COLO829 (cell line): ENCODE results near the gene KLHL10.

Experiments
- DNase-seq: peaks from one replicate; pipeline ENCODE4 v3.0.0; 2012; ENCODE audit warnings: low spot score

KLHL10 gene

DNA sequence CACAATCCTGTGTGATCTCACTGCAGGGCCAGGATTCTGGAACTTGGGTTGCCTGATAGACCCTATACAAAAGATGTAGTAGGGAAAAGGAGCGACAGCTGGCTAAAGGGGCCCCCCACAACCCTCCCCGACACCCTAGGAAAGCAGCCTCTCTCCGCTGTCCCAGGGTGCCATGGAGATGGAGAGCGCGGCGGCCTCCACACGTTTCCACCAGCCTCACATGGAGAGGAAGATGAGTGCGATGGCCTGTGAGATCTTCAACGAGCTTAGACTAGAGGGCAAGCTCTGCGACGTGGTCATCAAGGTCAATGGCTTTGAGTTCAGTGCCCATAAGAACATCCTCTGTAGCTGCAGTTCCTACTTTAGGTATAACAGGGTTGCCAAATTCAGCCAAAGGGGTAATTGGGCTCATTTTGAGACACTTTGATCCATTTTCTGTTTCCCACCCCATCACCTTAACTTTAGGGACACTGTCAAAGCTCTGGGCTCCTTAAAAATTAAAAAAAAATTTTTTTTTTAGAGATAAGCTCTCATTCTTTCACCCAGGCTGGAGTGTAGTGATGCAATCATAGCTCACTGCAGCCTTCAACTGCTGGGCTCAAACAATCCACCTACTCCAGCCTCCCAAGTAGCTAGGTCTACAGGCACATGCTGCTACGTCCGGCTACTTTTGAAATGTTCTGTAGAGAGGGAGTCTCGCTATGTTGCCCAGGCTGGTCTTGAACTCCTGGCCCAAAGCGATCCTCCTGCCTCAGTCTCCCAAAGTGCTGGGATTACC lies at the start of gene KLHL10:
KLHL10 (plus strand) TSS at position 65 of the 778 bp plus-strand sequence; CDS start at position 173, 108 bp downstream.
- DNase-seq, result no peak

DNA sequence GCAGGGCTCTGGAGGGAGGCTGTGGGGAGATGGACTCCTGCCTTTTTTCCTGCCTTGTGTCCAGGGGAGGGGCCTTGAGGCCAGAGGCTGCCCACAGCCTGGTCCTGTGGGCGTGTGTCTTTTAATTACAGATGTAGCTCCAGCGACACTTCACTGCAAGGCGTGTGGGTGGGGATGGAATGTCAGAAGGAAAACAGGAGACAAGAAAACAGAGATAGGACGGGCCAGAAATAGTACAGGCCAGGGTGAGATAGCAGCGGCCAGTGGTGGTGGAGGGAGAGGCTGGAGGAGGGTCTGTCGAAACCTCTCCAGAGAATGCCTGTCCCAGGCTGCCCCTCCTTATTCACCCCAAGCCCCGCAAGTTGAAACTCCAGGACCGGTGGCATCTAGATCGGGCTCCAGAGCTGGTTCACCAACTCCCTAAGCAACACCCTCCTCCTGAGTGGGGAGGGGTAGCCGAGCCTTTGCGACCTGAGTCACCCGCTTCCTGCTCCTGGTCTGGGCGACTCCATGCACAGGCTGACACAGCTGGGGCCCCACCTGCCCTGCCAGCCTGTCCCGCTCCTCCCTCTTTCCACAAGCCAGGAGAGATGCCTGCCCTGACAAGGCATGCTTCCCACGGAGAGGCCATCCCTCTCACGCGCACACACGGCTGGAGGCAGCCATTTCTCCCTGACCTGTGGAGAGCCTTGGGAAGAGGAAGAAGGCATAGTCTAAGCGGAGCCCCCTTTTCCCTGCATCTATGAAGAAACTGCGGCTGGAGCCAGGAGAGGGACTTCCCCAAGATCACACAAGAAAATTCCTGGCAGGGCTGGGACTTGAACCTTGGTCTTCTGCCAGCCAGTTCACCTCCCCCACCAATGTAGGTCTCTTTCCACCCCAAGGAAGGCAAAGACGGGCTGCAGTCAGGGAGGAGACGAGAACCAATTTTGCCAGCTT lies 44.5 kb upstream of the KLHL10 start:
- peak; percentile 28 for DNase-seq

DNA sequence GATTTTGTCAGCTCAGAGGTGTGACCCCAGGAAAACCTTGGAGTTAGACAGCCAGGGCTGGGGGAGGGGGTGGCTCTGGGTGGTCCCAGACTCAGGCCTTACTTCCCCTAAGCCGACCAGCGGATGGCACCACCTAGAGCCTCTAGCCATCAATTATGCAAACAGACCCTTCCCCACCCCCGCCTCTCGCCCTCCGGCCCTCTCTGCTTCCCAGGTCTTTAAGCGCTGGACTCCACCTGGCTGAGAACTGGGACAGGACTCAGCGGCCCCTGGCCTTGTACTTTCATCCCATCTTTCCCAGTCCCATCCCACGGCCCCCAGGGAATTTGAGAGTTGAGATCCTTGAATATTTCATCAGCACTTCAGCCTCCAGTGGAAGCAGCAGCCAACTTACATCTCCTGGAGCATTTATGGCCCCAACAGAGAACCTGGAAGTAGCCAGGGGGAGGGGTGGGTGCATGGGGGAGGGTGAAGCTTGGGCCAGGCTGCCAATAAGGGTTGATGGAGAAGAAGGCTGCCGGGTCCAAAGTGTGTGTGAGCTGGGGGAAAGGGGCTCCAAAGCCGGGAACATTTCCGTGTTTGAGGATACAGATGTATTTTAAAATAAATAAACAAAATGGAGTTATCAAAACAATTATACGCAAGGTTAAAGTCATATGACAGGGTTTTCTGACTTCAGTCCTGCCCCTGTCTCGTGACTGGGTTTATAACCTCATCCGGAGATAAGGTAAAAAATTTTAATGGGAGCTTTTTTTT lies 43.7 kb upstream of the KLHL10 start:
- no peak for DNase-seq

DNA sequence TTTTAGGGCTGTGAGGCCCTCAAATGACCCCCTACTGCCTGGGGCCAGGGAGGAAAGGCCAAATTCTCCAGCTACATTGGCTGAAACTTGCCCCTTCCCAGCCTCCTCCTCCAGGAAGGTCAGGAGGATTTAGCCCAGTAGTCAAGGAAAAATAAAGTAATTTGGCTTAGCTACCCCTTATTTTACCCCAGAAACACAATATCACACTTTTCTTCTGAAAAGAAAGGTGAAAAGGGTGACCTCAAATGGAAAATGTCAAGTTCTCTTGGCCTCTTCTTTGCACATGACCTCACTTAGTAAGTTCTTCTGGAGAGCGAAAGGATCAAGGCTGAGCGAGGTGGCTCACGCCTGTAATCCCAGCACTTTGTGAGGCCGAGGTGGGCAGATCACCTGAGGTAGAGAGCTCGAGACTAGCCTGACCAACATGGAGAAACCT lies 43.1 kb upstream of the KLHL10 start:
- no peak for DNase-seq

DNA sequence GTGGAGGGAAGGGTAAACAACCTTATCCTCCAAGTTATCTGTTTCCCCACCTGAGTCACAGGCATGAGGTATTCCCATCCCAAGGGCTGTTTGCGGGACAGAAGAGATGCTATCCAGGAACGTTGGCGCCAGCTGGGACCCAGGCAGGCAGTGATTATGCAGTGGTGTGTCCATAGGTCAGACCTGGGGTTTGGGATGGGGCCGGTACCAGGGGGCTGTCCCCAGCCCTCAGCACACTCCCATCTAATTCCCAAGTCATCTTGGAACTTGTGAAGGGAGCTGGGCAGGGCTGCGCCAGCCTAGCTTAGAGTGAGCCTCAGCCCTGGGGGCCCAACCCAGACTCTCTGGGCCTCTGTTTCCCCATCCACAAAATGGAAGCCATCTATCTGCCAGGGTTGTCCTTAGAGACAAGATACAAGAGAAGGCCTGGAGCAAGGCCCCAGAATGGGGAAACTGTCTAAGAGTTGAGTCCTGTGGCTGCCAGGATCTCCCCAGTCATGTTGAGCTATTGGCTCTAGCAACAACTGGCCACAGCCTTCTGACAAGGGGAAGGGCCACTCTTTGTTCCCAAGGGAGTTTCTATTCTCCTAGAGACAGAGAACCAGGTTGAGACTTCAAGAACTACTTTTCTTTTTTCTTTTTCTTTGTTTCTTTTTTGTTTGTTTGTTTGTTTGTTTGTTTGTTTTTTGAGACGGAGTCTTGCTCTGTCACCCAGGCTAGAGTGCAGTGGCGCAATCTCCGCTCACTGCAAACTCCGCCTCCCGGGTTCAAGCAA lies 41.3 kb upstream of the KLHL10 start:
- DNase-seq, result no peak

DNA sequence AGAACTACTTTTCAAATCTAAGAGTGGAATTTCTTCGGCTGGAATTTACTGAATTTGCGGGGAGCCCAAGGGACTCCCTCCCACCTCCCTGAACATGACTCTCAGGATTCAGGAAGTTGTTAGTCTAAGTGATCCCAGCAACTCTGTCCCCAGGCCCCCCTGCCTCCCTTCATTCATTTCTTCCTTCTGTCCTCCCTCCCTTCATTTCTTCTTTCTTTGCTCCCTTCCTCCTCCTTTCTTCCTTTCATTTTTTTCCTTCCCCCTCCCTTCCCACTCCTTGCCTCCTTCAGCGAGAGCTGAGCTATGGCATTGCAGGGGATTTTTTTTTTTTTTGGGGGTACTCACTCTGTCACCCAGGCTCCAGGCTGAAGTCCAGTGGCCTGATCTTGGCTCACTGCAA lies 40.2 kb upstream of the KLHL10 start:
- no peak for DNase-seq

DNA sequence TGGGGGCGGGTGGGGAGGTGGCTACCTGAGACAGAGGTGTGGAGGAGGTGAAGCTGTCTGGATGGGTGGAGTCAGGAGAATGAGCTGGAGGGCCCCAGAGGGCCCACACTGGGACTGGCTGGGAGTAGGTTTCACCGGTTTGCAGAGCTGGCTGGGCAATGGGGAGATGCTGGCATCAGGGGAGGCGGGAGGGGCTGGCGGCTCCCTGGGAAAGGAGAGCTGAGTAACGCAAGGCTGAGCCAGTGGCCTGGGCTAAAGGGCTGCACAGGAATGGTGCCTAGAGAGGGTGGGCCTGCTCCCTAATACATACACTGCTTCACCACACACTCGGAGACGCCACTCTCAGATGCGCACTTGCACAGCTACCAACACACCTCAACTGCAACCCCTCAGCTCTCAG lies 38.3 kb upstream of the KLHL10 start:
- DNase-seq, result no peak

DNA sequence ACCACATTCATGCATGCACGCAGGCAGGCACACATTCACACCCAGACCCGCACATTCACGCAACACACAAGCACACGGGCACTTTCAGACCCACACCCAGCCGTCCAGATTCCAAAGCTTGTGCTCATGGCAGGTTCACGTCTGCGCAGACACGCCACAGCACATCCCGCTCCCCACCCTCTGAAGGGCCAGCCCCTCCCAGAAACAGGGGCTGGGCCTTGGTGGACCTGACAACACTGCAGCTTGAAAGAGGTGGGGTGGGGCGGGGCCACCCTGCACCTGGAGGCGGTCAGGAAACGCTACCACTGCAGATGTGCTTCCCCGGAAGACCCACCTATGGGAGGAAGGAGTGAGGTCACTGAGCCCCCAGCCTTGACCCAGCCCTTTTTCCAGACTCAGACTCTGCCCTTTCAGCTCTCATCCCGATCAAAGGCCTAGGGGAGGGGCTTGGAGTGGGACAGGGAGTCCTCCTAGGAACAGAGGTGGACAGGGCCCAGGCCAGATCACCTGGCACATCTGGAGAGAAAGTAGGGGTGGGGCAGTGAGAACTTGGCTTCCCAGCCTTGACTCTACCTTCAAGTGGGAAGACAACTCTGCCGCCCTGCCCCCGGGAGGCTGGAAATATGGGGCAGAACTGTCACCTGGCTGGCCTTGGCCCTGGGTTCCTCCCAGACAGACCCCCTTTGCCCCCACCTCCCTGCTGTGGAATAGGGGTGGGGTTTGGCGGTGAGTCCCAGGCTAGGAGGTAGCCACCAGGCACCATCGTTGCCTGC lies 36.8 kb upstream of the KLHL10 start:
- no peak for DNase-seq

DNA sequence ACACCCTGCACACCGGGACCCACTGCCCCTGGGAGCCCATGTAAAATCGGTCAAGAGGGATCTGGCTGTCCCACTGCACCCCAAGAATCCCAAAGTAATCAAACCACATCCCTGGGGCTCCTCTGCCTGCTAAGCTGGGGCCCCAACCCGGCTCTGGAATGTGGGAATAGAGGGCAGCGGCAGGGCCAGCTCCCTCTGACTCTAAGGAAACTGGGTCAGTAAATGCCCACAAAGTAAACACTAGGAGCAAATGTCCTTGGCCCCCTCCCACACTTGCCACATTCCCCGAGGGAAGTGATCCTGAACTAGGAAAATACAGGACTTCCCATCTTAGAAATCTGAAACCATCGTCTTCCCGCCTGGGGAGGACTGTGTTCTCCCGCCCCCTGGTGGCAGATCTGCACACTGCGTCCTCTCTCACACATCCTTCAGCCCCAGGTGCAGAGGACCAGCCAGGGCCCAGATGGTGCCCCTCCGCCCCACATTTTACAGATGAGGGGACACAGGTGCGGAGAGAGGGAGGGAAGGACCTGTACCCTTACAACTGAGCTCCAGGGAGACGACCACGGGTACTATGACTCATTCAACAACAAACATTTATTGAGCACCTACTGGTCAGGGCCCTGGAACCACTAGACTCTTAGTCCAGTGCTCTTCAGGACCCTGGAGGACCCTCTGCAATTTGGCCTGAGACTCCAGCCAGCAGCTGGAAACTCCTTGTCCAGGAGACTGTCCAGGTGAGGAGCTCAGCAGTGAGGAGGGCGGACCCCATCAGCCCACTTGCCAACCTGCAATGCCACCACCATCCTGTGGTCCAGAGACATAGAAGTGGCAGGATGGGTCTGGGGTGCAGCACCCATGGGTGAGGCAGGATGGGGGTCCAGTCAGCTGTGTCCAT lies 36.0 kb upstream of the KLHL10 start:
- peak; percentile 59 for DNase-seq

DNA sequence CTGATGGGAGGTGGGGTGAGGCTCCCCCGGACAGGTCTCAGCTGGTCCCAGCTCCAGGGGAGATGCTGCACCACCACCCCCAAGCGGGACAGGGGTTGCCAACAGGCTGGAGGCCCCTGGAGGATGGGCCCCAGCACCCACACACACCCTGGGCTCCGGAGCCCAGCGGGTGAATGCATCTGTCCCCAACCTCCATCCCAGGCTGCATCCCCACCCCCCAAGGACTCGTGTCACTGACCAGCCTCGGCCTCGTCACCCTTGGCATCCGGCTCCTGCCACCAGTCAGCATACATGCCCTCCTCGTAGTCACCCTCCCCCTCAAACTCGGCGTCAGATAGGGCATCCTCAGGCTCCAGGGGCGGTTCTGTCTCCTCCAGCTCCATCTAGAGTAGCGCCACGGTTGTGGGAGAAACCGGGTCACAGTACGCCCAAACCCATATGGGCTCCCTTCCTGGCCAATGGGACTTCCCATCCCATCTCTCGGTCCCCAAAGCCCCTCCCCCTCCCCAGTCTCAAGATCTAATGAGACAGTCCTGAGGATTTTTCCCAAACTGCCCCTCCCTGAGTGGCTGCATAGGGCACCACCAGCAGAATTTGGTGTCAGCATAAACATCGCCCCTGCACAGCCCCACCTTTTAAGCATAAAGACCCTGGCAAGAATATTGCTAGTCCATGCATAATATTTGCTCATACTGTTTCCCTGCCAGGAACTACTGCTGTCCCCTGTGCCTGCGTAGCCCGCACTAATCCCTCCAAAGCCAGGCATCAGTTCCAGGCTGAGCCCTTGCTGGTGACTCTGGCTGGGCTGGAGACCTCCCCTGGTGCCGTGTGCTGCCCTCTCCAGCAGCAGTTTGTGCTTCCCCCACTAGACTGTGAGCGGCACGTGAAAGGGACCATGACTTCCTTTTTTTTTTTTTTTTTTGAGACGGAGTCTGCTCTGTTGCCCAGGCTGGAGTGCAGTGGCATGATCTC lies 34.3 kb upstream of the KLHL10 start:
- no peak for DNase-seq

DNA sequence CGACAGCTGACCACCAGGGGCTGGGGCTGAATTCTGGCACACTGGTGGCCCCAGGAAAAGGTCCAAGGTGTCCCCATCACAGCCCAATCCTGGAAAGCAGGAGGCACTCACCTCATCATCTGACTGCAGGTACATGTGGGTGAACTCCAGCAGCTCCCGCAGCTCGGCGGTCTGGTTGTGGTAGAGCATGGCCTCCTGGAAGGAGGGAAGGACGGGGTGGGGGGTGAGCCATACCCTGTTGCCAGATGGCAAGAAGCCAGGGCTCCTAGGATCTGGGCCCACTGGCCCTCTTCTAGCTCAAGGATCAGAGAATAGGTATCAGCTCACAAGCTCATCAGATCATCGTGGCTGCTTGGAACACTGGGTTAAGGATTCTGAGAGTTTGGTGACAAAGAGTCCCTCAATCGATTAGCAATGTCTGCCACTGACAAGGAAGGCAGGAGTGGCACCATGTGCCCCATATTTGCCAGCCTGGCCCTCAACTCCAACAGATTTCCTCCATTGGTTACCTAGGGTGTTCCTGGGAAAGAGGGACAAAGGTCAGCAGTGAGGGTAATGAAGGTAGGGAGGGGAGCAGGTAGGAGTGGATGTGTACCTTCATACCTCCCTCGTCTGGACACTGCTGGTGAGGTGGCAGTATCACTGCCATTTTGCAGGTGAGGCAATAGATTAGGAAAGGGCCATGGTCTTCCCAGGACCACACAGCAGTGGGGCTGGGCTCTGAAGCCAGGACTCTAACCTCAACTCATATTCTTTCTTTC lies 30.8 kb upstream of the KLHL10 start:
- no peak for DNase-seq

DNA sequence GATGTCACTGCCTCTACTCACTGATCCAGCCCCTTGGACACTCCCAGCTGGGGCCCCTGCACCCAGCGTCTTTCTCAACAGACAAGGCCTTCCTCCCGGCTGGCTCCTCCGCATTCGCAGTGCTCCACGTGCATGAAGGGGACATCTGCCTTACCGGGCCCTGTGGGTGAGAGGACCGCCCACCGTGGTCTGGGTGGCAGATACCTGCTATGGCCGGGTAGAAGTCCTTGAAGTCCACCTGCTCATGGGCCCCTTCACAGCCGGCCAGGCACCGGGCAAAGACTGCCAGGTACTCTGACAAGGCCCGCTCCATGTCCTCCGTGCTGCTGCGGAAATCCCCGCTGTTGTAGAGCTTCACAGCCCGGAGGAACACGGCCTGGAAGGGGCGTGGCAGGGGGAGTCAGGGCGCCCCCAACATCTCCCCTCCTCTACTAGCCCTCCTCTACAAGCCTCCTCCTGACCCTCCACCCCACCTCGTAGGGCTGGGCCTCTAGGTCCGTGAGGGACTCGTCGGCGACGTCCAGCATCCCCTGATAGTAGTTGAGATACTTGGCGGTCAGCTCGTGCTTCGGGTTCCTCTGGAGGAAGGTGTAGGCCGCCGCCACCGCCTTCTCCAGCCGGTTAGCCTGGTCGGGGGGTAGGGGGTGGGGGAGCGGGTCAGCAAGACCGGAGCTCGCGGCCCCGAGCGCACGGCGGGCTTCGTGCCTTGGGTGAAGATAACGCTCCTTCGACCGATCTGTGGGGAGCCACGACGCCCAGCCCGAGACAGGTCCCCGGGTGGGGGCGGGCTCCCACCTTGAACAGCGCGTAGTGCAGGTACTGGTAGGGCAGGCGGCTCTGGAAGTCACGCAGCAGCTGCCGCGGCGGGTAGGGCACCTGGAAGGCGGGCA lies 26.7 kb upstream of the KLHL10 start:
- no peak for DNase-seq

DNA sequence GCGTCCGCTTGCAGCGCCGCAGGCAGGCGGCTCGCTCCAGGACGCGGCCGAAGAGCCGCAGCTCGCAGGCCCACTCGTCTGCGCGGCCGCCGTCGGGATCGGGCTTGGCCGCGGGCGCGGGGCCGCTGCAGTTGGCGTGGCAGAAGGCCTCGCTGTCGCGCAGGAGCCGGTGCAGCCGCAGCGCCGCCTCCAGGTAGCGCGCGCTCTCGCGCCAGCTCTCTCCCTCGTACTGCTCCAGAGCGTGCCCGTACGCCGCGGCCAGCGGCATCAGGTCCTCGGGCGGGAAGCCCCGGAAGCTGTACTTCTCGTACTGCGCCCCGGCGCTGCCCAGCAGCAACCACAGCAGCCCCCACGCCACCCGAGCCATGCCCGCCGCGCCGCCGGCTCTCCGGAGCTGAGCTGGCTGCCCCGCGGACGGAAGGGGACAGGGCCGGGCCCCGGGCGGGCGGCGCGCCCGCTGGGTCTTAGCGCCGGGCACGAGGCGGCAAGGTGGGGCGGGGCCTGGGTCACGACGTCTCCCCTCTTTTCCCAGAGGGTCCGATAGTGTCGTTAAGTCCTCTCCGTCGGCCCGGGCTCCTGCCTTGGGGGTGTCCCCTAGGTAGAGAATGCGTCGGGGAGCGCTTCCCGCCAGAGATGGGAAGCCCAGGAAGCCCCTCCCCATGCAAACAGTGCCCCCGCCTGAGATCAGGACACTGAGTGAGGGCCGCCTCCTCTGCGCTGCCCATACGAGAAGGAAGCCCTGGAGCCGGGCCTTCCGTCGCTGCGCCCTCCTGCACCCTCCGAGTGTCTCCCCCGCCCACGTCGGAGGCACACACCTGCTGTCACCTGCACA lies 25.9 kb upstream of the KLHL10 start, which contains the start of gene P3H4:
P3H4 (minus strand) TSS at position 401 of the 832 bp plus-strand sequence; CDS start at position 367, 34 bp downstream.
- DNase-seq, result peak; percentile 60

DNA sequence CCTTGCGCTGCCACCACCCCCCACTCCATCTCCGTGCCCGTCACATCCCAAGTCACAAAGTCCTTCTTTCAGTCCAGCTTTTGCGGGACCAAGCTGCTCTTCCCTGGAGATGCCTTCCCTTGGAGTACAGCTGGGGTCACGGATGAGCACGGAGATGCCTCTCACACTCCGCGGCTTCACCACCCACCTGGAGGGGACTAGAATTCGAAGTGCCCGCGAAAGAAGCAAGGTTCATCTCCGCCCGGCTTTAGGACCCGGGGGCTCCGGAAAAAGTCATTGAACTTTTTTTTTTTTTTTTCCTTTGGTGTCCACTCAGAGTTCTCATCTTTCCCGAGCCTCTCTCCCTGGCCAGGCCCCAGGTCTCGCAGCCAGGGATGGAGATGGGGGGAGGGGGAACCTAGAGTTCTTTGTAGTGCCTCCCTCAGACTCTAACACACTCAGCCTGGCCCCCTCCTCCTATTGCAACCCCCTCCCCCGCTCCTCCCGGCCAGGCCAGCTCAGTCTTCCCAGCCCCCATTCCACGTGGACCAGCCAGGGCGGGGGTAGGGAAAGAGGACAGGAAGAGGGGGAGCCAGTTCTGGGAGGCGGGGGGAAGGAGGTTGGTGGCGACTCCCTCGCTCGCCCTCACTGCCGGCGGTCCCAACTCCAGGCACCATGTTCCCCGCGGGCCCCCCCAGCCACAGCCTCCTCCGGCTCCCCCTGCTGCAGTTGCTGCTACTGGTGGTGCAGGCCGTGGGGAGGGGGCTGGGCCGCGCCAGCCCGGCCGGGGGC lies 25.1 kb upstream of the KLHL10 start, which contains the start of gene FKBP10:
FKBP10 (plus strand) TSS at position 624 of the 771 bp plus-strand sequence; CDS start at position 655, 31 bp downstream.
- peak; percentile 72 for DNase-seq
